Myometrial cell (primary cell): ENCODE measurements around the gene SSBP4. TPM values are rescaled to one million over a fixed set of nuclear protein-coding genes. Genes with fewer than 3 reads are reported as not detected.

Source experiments
- total RNA-seq: library from RNA; depleted of rRNA; stranded (reverse); fragments of >200 nt; gene quantifications from 2 replicates; pipeline ENCODE4 v1.2.3, GENCODE V29; 2015

Gene SSBP4
- total RNA-seq, result 178 and 184 TPM in 2 replicates

DNA sequence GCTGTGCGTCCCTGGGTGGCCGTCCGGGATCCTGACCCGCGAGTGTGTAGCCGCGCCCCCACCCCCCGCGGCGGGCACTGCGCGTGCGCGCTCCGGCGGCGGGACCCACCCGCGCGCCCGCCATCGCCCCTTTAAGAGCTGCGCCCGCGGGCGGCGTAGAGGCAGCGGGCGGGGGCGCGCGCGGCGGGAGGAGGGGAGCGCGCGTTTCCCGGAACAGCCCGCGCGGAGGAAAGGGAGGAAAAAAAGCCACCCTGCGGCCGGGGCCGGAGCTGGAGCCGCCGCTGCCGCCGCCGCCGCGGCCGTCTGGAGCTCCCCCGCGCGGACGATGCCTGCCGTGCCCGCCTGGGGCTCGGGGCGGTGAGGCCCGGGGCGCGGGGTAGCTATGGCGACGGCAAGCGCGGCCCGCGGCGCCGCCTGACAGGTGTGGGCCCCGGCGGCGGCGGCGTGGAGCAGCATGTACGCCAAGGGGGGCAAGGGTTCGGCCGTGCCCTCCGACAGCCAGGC, at the start of gene SSBP4:
Gene SSBP4, plus strand, starts transcription at position 204 of the 504 bp plus-strand sequence. Its CDS starts 251 bp downstream, at position 455.

DNA sequence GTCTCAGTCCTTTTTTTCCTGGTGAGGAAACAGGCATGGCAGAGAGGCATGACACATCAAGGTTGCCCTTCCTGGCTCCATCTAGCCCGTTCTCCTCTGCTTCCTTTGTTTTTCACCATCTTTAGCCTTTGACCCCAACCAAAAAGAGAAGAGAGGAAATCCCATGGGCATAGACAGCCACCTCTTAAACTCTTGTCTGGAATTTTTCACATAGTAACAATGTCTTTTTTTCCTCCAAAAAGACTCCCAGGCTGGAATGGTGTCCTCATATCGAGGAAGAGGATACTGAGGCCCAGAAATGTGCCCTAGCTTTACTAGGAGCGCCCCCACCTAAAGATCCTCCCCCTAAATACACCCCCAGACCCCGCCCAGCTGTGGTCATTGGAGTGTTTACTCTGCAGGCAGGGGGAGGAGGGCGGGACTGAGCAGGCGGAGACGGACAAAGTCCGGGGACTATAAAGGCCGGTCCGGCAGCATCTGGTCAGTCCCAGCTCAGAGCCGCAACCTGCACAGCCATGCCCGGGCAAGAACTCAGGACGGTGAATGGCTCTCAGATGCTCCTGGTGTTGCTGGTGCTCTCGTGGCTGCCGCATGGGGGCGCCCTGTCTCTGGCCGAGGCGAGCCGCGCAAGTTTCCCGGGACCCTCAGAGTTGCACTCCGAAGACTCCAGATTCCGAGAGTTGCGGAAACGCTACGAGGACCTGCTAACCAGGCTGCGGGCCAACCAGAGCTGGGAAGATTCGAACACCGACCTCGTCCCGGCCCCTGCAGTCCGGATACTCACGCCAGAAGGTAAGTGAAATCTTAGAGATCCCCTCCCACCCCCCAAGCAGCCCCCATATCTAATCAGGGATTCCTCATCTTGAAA, 33.3 kb upstream of the SSBP4 start, which contains the start of gene GDF15:
Gene GDF15, plus strand, starts transcription at position 484 of the 868 bp plus-strand sequence. Its CDS starts 32 bp downstream, at position 516.

DNA sequence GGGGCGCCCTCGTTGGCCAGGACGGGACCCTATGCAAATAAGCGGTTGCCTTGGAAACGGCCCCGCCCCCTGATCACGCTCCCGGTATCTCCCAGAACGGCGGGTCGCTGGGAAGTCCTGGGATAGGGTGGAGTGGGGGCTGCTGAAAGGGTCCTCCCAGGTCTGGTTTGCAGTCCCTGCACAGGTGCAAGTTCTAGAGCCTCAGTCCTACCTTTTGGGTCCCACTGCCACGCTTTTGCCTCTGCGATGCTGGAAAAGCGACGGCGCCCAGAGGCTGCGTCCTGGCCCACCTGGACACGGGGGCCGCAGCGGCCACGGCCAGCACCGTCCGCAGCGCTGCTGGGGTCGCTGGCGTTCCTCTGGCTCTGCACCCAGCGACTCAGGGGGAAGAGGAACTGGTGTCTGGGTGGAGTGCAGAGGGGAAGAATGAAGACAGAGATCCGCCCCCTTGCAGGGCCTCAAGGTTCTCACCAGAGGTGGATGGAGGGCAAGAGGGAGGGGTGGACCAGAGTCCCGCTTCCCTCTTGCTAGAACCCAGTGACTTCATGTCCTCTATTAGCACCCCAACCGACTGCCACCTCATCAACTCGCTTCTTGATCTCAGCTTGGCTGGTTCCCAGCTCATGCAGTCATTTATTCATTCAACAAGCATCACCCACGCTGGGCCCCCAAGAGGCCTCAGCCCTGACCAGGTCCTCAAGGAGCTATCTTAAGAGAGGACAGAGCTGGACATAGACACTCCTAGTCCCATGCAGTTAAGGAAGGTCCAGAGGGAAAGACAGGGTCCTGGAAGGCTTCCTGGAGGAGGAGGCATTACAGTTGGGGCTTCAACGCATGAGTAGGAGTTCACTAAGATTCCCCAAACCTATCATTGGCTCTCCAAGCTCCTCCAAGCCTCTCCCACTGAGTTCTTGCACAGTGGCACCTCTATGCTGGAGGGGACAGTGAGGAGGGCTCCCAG, 21.7 kb upstream of the SSBP4 start, which contains the start of gene LRRC25:
Gene LRRC25, minus strand, starts transcription at position 381 of the 961 bp plus-strand sequence. CDS start 659 bp downstream, outside the sequence.

DNA sequence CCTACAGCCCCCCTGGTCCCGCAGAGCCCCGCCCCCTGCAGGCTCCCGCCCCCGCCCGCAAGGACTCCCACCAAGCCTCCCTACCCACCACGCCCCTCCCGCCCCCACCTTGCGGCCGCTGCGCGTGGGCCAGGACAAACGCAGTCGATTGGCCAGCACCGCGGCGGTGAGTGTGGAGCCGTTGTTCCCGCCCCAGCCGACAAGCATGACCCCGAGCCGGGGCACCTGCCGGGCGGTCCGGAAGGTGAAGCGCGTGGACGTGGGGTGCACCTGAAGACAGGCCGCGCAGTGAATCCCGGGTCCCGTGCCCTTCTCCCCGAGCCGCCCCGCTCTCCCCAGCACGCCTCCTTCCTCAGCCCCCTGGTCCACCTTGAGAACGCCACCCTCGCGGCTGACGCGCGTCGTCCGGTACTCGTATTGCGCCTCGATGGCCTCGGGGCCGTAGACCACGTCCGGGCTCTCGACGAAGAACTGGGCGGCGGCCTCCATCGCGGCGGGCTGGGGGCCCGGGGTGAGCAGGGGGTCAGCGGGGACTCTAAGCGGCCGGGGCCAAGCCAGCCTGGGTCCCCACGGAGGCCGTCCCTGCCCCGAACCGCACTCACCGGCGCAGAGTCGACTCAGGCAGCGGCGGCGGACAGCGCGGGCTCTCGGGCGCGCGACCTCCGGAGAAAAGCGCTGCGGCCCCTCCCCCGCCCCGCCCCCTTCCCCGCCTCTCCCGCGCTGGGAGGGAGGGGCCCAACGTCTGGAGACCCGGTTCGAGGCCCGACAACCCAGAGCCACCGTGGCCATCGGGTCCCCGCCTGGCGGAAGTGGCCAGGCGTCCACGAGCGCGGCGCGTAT, 18.5 kb downstream of the SSBP4 start, which contains the start of gene ISYNA1:
Gene ISYNA1, minus strand, starts transcription at position 643 of the 840 bp plus-strand sequence. Its CDS starts 154 bp downstream, at position 489.

Other genes with a start within 250 kb of the SSBP4 start
- not detected in 2 replicates for gene IFI30, start 245.6 kb upstream of the SSBP4 start, total RNA-seq
- gene MPV17L2, start 226.2 kb upstream of the SSBP4 start, total RNA-seq, result 15.0 and 45.7 TPM in 2 replicates
- 0.18 and 1.4 TPM in 2 replicates for gene RAB3A, start 215.4 kb upstream of the SSBP4 start, total RNA-seq
- not detected in 2 replicates for gene PDE4C, start 193.0 kb upstream of the SSBP4 start, total RNA-seq
- gene IQCN, start 144.9 kb upstream of the SSBP4 start, total RNA-seq, result 2.0 TPM in 1 of 2 replicates, not detected in the other
- 212 and 278 TPM in 2 replicates for gene JUND, start 137.8 kb upstream of the SSBP4 start, total RNA-seq
- gene LSM4, start 96.3 kb upstream of the SSBP4 start, total RNA-seq, result 319 and 384 TPM in 2 replicates
- gene PGPEP1, start 78.8 kb upstream of the SSBP4 start, total RNA-seq, result 13.3 and 22.0 TPM in 2 replicates
- gene GDF15, start 33.2 kb upstream of the SSBP4 start, total RNA-seq, result 92.8 and 101 TPM in 2 replicates
- 0.18 TPM in 1 of 2 replicates, not detected in the other for gene LRRC25, start 21.8 kb upstream of the SSBP4 start, total RNA-seq
- 25.7 and 38.8 TPM in 2 replicates for gene ISYNA1, start 18.7 kb downstream of the SSBP4 start, total RNA-seq
- gene ELL, start 102.7 kb downstream of the SSBP4 start, total RNA-seq, result 14.1 and 15.4 TPM in 2 replicates
- gene FKBP8, start 124.2 kb downstream of the SSBP4 start, total RNA-seq, result 310 and 398 TPM in 2 replicates
- gene KXD1, start 138.5 kb downstream of the SSBP4 start, total RNA-seq, result 149 and 160 TPM in 2 replicates
- gene UBA52, start 152.5 kb downstream of the SSBP4 start, total RNA-seq, result 883 and 1,008 TPM in 2 replicates
- gene REX1BD, start 169.4 kb downstream of the SSBP4 start, total RNA-seq, result 79.0 and 84.8 TPM in 2 replicates
- 3.4 and 30.8 TPM in 2 replicates for gene CRLF1, start 187.4 kb downstream of the SSBP4 start, total RNA-seq
- 2.0 TPM in 1 of 2 replicates, not detected in the other for gene TMEM59L, start 193.5 kb downstream of the SSBP4 start, total RNA-seq
- gene KLHL26, start 217.6 kb downstream of the SSBP4 start, total RNA-seq, result 1.4 and 8.0 TPM in 2 replicates